GM21367 (cell line): ENCODE measurements around the gene MOV10.
"Not testable (repeated sequence)": the region's sequence is repeated elsewhere in the genome, so short reads cannot be mapped to it uniquely, and the experiment has no call there.

Source experiments
- ATAC-seq: cut with Tn5 transposase; IDR thresholded peaks from one replicate; pipeline ENCODE4 v1.9.1; 2021; ENCODE audit not compliant: unreplicated experiment

The MOV10 gene

GRCh38 chr1:112712191-112712590 lies 37.7 kb downstream of the MOV10 start:
- no peak for ATAC-seq

- no peak for ATAC-seq
Measured at GRCh38 chr1:112712701-112713128, 38.3 kb downstream of the MOV10 start.

- peak; percentile 29 for ATAC-seq
Measured at GRCh38 chr1:112713466-112714312, 39.2 kb downstream of the MOV10 start.

GRCh38 chr1:112714313-112715263 lies 40.1 kb downstream of the MOV10 start:
- ATAC-seq: peak; percentile 7

- peak; percentile 65 for ATAC-seq
Measured at GRCh38 chr1:112715264-112716053, 41.0 kb downstream of the MOV10 start, which contains the start of gene PPM1J. TSS of gene PPM1J (minus strand) at chr1:112715332. CDS start at chr1:112715301, 31 bp downstream.

- ATAC-seq: no peak
Measured at GRCh38 chr1:112716133-112716720, 41.8 kb downstream of the MOV10 start.

- no peak for ATAC-seq
Measured at GRCh38 chr1:112717263-112717873, 42.9 kb downstream of the MOV10 start.

GRCh38 chr1:112718691-112719418 lies 44.4 kb downstream of the MOV10 start:
- ATAC-seq: no peak

GRCh38 chr1:112719706-112720105 lies 45.2 kb downstream of the MOV10 start:
- no peak for ATAC-seq

- no peak for ATAC-seq
Measured at GRCh38 chr1:112720800-112721199, 46.3 kb downstream of the MOV10 start.

- ATAC-seq: not testable (repeated sequence)
Measured at GRCh38 chr1:112721294-112721693, 46.8 kb downstream of the MOV10 start.

- no peak for ATAC-seq
Measured at GRCh38 chr1:112721966-112722524, 47.6 kb downstream of the MOV10 start.

- no peak for ATAC-seq
Measured at GRCh38 chr1:112722601-112723510, 48.4 kb downstream of the MOV10 start.

- no peak for ATAC-seq
Measured at GRCh38 chr1:112723511-112723839, 49.0 kb downstream of the MOV10 start.

- not testable (repeated sequence) for ATAC-seq
Measured at GRCh38 chr1:112724240-112724639, 49.8 kb downstream of the MOV10 start.

- ATAC-seq: no peak
Measured at GRCh38 chr1:112727716-112728115, 53.3 kb downstream of the MOV10 start.

GRCh38 chr1:112728306-112728971 lies 54.0 kb downstream of the MOV10 start:
- not testable (repeated sequence) for ATAC-seq
